GM10266 (cell line): ENCODE measurements around the gene SNX33.

Experiments used
- DNase-seq: peaks from one replicate; pipeline ENCODE4 v3.0.0; 2012; ENCODE audit errors: extremely low spot score
- TF ChIP-seq, protein P1 (sequence below): IDR thresholded peaks from 2 replicates; pipeline ENCODE4 v1.5.1; 2012; ENCODE audit warnings: mild to moderate bottlenecking, low read depth; ENCODE audit not compliant: control insufficient read depth, insufficient read depth; ENCODE audit errors: missing control alignments

Gene SNX33

GRCh38 chr15:75680007-75680789 lies 32.5 kb downstream of the SNX33 start:
- no peak for DNase-seq
- TF ChIP-seq, protein P1, sequence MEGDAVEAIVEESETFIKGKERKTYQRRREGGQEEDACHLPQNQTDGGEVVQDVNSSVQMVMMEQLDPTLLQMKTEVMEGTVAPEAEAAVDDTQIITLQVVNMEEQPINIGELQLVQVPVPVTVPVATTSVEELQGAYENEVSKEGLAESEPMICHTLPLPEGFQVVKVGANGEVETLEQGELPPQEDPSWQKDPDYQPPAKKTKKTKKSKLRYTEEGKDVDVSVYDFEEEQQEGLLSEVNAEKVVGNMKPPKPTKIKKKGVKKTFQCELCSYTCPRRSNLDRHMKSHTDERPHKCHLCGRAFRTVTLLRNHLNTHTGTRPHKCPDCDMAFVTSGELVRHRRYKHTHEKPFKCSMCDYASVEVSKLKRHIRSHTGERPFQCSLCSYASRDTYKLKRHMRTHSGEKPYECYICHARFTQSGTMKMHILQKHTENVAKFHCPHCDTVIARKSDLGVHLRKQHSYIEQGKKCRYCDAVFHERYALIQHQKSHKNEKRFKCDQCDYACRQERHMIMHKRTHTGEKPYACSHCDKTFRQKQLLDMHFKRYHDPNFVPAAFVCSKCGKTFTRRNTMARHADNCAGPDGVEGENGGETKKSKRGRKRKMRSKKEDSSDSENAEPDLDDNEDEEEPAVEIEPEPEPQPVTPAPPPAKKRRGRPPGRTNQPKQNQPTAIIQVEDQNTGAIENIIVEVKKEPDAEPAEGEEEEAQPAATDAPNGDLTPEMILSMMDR: no peak

DNA sequence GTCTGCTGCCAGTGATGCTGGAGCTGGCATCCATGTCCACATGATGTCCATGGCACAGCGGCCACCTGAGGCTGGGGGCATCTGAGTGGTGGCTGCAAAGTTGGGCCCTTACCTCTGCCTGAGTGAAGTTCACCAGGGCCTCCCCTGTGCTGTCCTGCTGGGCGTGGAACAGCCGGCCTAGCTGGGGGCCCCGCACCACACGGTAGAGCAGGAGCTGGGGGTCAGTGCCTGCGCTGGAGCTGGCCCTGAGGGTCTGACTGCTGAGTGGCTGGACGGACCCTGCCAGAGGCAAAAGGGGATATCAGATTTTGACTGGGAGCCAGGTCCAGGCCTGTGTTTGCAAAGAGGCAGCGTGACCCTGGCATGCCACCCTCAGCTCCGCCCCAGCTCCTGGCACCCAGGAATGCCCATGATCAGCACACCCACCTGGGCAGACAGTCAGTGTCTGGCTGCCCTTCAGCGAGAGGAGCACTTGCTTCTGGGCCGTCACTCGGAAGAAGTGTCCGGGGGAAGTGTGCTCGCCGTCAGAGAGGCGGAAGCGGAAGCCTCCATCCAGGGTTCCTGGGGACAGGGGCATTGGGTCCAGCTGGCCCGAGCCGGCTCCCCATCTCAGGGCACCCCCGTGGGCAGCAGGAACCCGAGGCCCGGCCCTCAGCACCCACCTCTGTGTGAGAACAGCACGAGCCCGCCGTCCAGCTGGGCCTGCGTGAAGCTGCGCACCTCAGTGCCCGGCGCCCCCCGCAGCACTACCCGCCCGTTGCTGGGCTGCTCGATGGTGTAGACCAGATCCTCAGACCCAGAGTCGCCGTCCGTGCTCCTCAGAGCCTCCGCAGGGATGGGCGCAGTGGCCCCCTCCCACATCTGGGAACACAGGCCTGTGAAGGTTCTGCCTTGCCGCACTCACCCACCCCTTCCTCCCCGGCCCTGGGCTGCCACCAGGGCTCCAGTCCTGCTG lies 34.7 kb downstream of the SNX33 start:
- DNase-seq: no peak
- TF ChIP-seq, protein P1: no peak

GRCh38 chr15:75683646-75684312 lies 36.1 kb downstream of the SNX33 start:
- peak; percentile 87 for DNase-seq
- TF ChIP-seq, protein P1: peak; percentile 81

DNA sequence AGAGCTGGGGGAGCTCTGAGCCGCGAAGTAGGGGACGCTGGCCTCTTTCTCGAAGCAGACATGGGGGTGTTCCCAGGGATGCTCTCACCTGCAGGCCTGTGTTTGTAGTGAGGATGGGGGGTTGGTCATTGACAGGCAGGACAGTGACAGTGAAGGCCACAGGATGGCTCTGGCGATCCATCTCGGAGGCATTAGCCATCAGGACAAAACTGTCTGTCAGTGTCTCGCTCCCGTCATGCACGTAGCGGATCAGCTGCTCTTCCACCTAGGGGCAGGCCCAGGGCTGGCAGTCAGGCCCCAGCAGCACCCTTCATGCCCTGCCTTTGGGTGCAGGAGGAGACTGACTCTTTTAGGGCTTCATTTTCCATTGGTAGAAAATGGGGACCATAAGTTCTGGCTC lies 36.9 kb downstream of the SNX33 start:
- TF ChIP-seq, protein P1: no peak
- DNase-seq: no peak

- DNase-seq: no peak
- TF ChIP-seq, protein P1: no peak
Measured at GRCh38 chr15:75685195-75685594, 37.5 kb downstream of the SNX33 start.

DNA sequence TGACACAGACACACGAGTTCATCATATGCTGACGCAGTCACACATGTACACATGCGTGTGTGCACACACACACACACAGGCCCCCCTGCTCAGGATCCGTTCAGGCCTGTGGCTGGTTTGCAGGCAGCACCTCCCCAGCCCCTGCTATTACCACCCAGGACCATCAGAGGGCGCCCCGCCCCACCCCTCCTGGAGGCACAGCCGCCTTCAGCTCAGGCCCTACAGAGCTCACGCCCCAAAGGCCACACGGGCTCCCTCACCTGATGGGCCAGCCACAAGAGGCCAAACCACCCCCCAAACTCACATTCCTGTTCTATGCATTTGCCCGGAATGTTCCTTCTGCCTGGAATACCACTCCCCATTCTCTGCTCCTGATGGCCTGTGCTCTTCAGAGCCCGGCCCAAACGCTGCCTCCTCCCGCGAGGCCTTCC lies 38.5 kb downstream of the SNX33 start:
- peak; percentile 77 for DNase-seq
- TF ChIP-seq, protein P1: peak; percentile 72
